SK-N-SH (cell line): ENCODE measurements around the gene TAF13. TPM values are rescaled to one million over a fixed set of nuclear protein-coding genes. Genes with fewer than 3 reads are reported as not detected.

Experiments used
- EP300 ChIP-seq, 2 experiments: IDR thresholded peaks; 2 replicates each; pipeline versions ENCODE4 v1.4.0 to v1.6.1; 2012; ENCODE audit warnings: borderline replicate concordance in 1 of 2, low read depth in 1 of 2, low read length in 1 of 2
- FOSL2 ChIP-seq: IDR thresholded peaks from 2 replicates; pipeline ENCODE4 v1.4.0; 2012; ENCODE audit warnings: low read depth, mild to moderate bottlenecking, moderate library complexity, borderline replicate concordance
- GABPA ChIP-seq: IDR thresholded peaks from 2 replicates; pipeline ENCODE4 v1.4.0; 2012; ENCODE audit warnings: low read depth, mild to moderate bottlenecking
- JUND ChIP-seq: IDR thresholded peaks from 2 replicates; pipeline ENCODE4 v1.4.0; 2012
- MEF2A ChIP-seq: IDR thresholded peaks from 2 replicates; pipeline ENCODE4 v1.4.0; 2012; ENCODE audit warnings: low read depth, borderline replicate concordance
- MXI1 ChIP-seq: IDR thresholded peaks from 2 replicates; pipeline ENCODE4 v1.6.1; 2012; ENCODE audit warnings: mild to moderate bottlenecking, low read depth, low read length, improper control_type of control experiment
- NFIC ChIP-seq: IDR thresholded peaks from 2 replicates; pipeline ENCODE4 v1.4.0; 2012; ENCODE audit warnings: borderline replicate concordance
- SIN3A ChIP-seq: IDR thresholded peaks from 2 replicates; pipeline ENCODE4 v1.6.1; 2012; ENCODE audit warnings: low read depth, mild to moderate bottlenecking, low read length, moderate library complexity, borderline replicate concordance
- TCF12 ChIP-seq: IDR thresholded peaks from 2 replicates; pipeline ENCODE4 v1.4.0; 2012
- TEAD4 ChIP-seq: IDR thresholded peaks from 2 replicates; pipeline ENCODE4 v1.4.0; 2012; ENCODE audit warnings: mild to moderate bottlenecking, borderline replicate concordance; ENCODE audit not compliant: insufficient read depth
- polyA plus RNA-seq, 3 experiments: library from polyadenylated mRNA; depleted of rRNA; stranded (reverse); fragments of >200 nt; gene quantifications; 2 replicates each; pipeline ENCODE4 v1.2.3, GENCODE V29; 2012
- TF ChIP-seq, protein P1 (sequence below): IDR thresholded peaks from 2 replicates; pipeline ENCODE4 v1.4.0; 2012; ENCODE audit warnings: low read depth, borderline replicate concordance
- TF ChIP-seq, protein P2 (sequence below): fragments of 200-600 bp; sonication (generic); IDR thresholded peaks from 2 replicates; pipeline ENCODE4 v1.6.1; 2017; ENCODE audit warnings: antibody characterized with exemption, mild to moderate bottlenecking, moderate library complexity
- TF ChIP-seq, protein P3 (sequence below): IDR thresholded peaks from 2 replicates; pipeline ENCODE4 v1.6.1; 2012; ENCODE audit warnings: mild to moderate bottlenecking, low read depth, low read length, moderate library complexity
- TF ChIP-seq, protein P4 (sequence below): IDR thresholded peaks from 2 replicates; pipeline ENCODE4; 2012
- TF ChIP-seq, protein P5 (sequence below): IDR thresholded peaks from 2 replicates; pipeline ENCODE4 v1.4.0; 2012; ENCODE audit warnings: low read depth
- TF ChIP-seq, protein P6 (sequence below): fragments of 150-350 bp; IDR thresholded peaks from 2 replicates; pipeline ENCODE4 v1.6.1; 2016; ENCODE audit warnings: mild to moderate bottlenecking, low read depth, low read length

The TAF13 gene
- polyA plus RNA-seq, 1 of the 3 experiments (the other 2 are of a cell fraction): 16.0 TPM

DNA sequence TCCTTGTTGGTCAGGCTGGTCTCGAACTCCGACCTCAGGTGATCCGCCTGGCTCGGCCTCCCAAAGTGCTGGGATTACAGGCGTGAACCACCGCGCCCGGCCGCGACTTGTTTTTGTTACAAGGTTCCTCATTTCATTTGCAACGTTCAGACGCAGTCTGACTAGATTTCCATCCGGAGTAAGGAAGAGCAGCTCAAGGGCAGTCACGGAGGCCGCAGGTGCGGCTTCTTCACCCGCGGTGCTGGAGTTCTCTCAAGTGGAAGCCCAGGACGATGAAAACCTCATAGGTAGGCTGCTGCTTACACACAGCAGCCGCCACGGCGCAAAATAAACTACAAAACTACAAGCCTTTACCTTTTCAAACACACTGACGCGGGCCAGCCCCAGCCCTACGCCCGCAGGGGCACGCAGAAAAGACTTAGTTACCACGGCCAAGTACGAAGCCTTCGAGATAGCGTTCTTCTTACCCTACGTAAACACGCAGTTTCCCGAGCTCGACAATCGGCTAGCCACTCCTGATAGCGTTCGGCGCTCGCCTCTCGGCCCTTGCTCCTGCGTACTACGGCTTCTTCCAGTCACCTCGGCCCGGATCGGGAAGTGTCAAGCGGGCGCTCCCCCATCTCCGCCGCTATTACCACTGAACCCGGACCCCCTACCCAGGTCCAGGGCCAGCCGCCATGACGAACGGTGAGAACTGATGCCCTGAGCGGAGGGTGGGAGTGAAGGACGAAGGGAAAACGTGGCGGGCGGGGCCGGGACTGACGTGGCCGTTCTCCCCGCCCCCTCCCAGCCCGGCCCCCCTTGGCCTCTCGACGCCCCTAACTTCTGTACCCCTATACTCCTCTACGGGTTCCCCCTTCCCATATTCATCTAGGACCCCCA, 14.6 kb upstream of the TAF13 start, which contains the start of gene TMEM167B (continued):
- TF ChIP-seq, protein P1, sequence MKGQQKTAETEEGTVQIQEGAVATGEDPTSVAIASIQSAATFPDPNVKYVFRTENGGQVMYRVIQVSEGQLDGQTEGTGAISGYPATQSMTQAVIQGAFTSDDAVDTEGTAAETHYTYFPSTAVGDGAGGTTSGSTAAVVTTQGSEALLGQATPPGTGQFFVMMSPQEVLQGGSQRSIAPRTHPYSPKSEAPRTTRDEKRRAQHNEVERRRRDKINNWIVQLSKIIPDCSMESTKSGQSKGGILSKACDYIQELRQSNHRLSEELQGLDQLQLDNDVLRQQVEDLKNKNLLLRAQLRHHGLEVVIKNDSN: no peak
- TF ChIP-seq, protein P2, sequence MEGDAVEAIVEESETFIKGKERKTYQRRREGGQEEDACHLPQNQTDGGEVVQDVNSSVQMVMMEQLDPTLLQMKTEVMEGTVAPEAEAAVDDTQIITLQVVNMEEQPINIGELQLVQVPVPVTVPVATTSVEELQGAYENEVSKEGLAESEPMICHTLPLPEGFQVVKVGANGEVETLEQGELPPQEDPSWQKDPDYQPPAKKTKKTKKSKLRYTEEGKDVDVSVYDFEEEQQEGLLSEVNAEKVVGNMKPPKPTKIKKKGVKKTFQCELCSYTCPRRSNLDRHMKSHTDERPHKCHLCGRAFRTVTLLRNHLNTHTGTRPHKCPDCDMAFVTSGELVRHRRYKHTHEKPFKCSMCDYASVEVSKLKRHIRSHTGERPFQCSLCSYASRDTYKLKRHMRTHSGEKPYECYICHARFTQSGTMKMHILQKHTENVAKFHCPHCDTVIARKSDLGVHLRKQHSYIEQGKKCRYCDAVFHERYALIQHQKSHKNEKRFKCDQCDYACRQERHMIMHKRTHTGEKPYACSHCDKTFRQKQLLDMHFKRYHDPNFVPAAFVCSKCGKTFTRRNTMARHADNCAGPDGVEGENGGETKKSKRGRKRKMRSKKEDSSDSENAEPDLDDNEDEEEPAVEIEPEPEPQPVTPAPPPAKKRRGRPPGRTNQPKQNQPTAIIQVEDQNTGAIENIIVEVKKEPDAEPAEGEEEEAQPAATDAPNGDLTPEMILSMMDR: no peak
- 0 out of 2 replicates have a peak, but pooled peaks have one; percentile 27 for TF ChIP-seq MXI1
- TF ChIP-seq EP300 (IDR thresholded peaks at IDR 0.05; ENCODE audit: borderline replicate concordance in 1 of 2, low read depth in 1 of 2, low read length in 1 of 2): no peak
- TF ChIP-seq, protein P3, sequence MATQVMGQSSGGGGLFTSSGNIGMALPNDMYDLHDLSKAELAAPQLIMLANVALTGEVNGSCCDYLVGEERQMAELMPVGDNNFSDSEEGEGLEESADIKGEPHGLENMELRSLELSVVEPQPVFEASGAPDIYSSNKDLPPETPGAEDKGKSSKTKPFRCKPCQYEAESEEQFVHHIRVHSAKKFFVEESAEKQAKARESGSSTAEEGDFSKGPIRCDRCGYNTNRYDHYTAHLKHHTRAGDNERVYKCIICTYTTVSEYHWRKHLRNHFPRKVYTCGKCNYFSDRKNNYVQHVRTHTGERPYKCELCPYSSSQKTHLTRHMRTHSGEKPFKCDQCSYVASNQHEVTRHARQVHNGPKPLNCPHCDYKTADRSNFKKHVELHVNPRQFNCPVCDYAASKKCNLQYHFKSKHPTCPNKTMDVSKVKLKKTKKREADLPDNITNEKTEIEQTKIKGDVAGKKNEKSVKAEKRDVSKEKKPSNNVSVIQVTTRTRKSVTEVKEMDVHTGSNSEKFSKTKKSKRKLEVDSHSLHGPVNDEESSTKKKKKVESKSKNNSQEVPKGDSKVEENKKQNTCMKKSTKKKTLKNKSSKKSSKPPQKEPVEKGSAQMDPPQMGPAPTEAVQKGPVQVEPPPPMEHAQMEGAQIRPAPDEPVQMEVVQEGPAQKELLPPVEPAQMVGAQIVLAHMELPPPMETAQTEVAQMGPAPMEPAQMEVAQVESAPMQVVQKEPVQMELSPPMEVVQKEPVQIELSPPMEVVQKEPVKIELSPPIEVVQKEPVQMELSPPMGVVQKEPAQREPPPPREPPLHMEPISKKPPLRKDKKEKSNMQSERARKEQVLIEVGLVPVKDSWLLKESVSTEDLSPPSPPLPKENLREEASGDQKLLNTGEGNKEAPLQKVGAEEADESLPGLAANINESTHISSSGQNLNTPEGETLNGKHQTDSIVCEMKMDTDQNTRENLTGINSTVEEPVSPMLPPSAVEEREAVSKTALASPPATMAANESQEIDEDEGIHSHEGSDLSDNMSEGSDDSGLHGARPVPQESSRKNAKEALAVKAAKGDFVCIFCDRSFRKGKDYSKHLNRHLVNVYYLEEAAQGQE: peak; percentile 16; the same call in 1 of the 2 replicates
- TF ChIP-seq NFIC: no peak
- no peak for TF ChIP-seq MEF2A
- TF ChIP-seq JUND: no peak; the same call in 1 of the 2 replicates
- peak; percentile 60 for TF ChIP-seq GABPA
- TF ChIP-seq, protein P4, sequence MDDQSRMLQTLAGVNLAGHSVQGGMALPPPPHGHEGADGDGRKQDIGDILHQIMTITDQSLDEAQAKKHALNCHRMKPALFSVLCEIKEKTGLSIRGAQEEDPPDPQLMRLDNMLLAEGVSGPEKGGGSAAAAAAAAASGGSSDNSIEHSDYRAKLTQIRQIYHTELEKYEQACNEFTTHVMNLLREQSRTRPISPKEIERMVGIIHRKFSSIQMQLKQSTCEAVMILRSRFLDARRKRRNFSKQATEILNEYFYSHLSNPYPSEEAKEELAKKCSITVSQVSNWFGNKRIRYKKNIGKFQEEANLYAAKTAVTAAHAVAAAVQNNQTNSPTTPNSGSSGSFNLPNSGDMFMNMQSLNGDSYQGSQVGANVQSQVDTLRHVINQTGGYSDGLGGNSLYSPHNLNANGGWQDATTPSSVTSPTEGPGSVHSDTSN: no peak
- TF ChIP-seq SIN3A: peak; percentile 87; the same call in 1 of the 2 replicates
- no peak for TF ChIP-seq TEAD4
- TF ChIP-seq, protein P5, sequence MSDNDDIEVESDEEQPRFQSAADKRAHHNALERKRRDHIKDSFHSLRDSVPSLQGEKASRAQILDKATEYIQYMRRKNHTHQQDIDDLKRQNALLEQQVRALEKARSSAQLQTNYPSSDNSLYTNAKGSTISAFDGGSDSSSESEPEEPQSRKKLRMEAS: peak; percentile 95
- TF ChIP-seq, protein P6, sequence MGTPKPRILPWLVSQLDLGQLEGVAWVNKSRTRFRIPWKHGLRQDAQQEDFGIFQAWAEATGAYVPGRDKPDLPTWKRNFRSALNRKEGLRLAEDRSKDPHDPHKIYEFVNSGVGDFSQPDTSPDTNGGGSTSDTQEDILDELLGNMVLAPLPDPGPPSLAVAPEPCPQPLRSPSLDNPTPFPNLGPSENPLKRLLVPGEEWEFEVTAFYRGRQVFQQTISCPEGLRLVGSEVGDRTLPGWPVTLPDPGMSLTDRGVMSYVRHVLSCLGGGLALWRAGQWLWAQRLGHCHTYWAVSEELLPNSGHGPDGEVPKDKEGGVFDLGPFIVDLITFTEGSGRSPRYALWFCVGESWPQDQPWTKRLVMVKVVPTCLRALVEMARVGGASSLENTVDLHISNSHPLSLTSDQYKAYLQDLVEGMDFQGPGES: no peak
- no peak for TF ChIP-seq TCF12
- TF ChIP-seq FOSL2: no peak
